Panc1 (cell line): Measurements from ENCODE around the gene ENOX1. TPM values are rescaled to one million over a fixed set of nuclear protein-coding genes. Genes with fewer than 3 reads are reported as not detected.

Source experiments
- ATAC-seq: fragments of 200-7000 bp; cut with Tn5 transposase; 2 replicates; pipeline ENCODE4 v1.9.1; 2020; ENCODE audit warnings: mild to moderate bottlenecking, moderate library complexity
- BruUV-seq: library from RNA; stranded (reverse); fragments of 400-500 nt; replicated peaks from 2 replicates; lab custom pipeline; 2021; lab: Mats Ljungman, UMichigan
- CTCF ChIA-PET: fragments of 300-600 bp; sonication (Branson Sonifier 250); formaldehyde crosslinking; loops from one replicate; lab custom pipeline; 2022; ENCODE audit warnings: antibody characterized with exemption; lab: Charles Lee
- POLR2A ChIA-PET: fragments of 300-600 bp; sonication (Branson Sonifier 250); formaldehyde crosslinking; loops from one replicate; lab custom pipeline; 2022; ENCODE audit warnings: antibody characterized with exemption; lab: Charles Lee
- DNase-seq: peaks from one replicate; pipeline ENCODE4 v3.0.0-alpha.2; 2010; ENCODE audit warnings: low read depth, low spot score
- H3K27ac ChIP-seq: 2 replicates; pipeline ENCODE4 v1.5.1; 2011; ENCODE audit warnings: mild to moderate bottlenecking, low read length, inconsistent platforms
- H3K27me3 ChIP-seq: fragments of 200-500 bp; sonication (Bioruptor generic); 2 replicates; pipeline ENCODE4 v1.6.0; 2014; ENCODE audit warnings: low read length, inconsistent platforms; ENCODE audit not compliant: control insufficient read depth, insufficient read depth
- H3K36me3 ChIP-seq: fragments of 200-500 bp; sonication (Bioruptor generic); 2 replicates; pipeline ENCODE4 v1.5.1; 2014; ENCODE audit warnings: inconsistent platforms, mild to moderate bottlenecking, low read length, moderate library complexity; ENCODE audit not compliant: control insufficient read depth, insufficient read depth
- H3K4me1 ChIP-seq: 2 replicates; pipeline ENCODE4 v1.5.1; 2011; ENCODE audit warnings: inconsistent platforms, mild to moderate bottlenecking, low read length, moderate library complexity; ENCODE audit not compliant: control insufficient read depth, insufficient read depth
- H3K4me3 ChIP-seq, 2 experiments: 2 replicates each; pipeline ENCODE4 v1.5.1; 2011 to 2012; ENCODE audit warnings: low read depth in 2 of 2, low read length in 2 of 2, mild to moderate bottlenecking in 2 of 2, inconsistent platforms in 1 of 2, moderate library complexity in 1 of 2
- H3K9me3 ChIP-seq: fragments of 200-500 bp; sonication (Bioruptor generic); 2 replicates; pipeline ENCODE4 v1.5.1; 2014; ENCODE audit warnings: low read depth, mild to moderate bottlenecking, inconsistent platforms, low read length, moderate library complexity; ENCODE audit not compliant: control insufficient read depth, insufficient read depth
- POLR2AphosphoS5 ChIP-seq: IDR thresholded peaks from 2 replicates; pipeline ENCODE4 v1.6.1; 2012; ENCODE audit warnings: mild to moderate bottlenecking, low read depth, low read length, moderate library complexity
- SIN3A ChIP-seq: IDR thresholded peaks from 2 replicates; pipeline ENCODE4 v1.6.1; 2012; ENCODE audit warnings: low read depth, mild to moderate bottlenecking, low read length, moderate library complexity, borderline replicate concordance; ENCODE audit not compliant: insufficient read depth
- TCF7L2 ChIP-seq: IDR thresholded peaks from 2 replicates; pipeline ENCODE4 v1.6.1; 2011; ENCODE audit warnings: mild to moderate bottlenecking, low read depth, low read length, inconsistent platforms
- in situ Hi-C: cut with HindIII; loops from 2 replicates; pipeline ENCODE4 v1.10.0; 2016; ENCODE audit warnings: low sequenced_read_pairs, low pct_unique_long_range_greater_than_20kb
- intact Hi-C: fragments of 100-400 bp; cut with micrococcal nuclease; formaldehyde crosslinking; loops from one replicate; pipeline ENCODE4 v1.10.0; 2022; ENCODE audit not compliant: unreplicated experiment
- total RNA-seq: library from RNA; stranded (reverse); gene quantifications from one replicate; pipeline ENCODE4 v1.2.1, GENCODE V29; 2021; ENCODE audit not compliant: unreplicated experiment
- TF ChIP-seq, protein P1 (sequence below), 2 experiments: IDR thresholded peaks; 2 replicates each; pipeline ENCODE4 v1.6.1; 2011 to 2012; ENCODE audit warnings: low read depth in 2 of 2, control low read depth in 1 of 2, low read length in 1 of 2, mild to moderate bottlenecking in 1 of 2, moderate library complexity in 1 of 2; ENCODE audit not compliant: insufficient read depth in 1 of 2
- TF ChIP-seq, protein P2 (sequence below): fragments of 450-650 bp; IDR thresholded peaks from 2 replicates; pipeline ENCODE4 v1.5.1; 2017; ENCODE audit warnings: mild to moderate bottlenecking

ENOX1 gene
- total RNA-seq, 1 experiment from 2014 or later = 0.23 TPM

DNA sequence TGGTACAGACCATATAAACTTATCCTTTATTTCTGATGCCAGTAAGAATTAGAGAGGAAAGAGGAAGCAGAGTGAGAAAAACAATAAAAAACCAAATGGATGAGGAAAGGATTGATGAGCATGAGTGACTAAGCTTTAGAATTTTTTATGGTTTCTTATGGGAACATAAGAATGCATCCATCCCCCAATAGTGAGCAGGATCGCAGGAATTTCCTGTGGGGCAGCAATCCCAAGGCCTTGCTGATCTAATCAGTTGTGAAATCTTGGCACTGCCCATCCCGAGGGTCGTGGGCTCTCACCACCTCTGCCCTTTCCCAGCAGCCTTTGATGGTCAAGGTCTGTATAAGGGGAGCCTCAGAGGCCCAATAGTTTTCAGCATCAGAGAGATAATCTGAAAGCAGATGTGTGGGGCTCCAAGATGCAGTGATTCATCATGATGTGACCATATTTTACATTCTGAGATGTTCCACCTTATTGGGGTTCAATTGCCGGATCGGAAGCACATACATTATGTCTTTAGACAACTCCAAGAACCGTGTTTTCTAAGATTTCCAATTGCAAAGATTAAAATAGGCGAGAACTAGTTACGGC, 541.3 kb downstream of the ENOX1 start:
- H3K27ac ChIP-seq = no peak overlapping the region
- DNase-seq (no peak), ATAC-seq (no peak)
- TF ChIP-seq, protein P1, sequence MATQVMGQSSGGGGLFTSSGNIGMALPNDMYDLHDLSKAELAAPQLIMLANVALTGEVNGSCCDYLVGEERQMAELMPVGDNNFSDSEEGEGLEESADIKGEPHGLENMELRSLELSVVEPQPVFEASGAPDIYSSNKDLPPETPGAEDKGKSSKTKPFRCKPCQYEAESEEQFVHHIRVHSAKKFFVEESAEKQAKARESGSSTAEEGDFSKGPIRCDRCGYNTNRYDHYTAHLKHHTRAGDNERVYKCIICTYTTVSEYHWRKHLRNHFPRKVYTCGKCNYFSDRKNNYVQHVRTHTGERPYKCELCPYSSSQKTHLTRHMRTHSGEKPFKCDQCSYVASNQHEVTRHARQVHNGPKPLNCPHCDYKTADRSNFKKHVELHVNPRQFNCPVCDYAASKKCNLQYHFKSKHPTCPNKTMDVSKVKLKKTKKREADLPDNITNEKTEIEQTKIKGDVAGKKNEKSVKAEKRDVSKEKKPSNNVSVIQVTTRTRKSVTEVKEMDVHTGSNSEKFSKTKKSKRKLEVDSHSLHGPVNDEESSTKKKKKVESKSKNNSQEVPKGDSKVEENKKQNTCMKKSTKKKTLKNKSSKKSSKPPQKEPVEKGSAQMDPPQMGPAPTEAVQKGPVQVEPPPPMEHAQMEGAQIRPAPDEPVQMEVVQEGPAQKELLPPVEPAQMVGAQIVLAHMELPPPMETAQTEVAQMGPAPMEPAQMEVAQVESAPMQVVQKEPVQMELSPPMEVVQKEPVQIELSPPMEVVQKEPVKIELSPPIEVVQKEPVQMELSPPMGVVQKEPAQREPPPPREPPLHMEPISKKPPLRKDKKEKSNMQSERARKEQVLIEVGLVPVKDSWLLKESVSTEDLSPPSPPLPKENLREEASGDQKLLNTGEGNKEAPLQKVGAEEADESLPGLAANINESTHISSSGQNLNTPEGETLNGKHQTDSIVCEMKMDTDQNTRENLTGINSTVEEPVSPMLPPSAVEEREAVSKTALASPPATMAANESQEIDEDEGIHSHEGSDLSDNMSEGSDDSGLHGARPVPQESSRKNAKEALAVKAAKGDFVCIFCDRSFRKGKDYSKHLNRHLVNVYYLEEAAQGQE (IDR thresholded peaks at IDR 0.05; ENCODE audit: insufficient read depth in 1 of 2, low read depth in 2 of 2, low read length in 1 of 2) = no peak
- no peak for TF ChIP-seq TCF7L2
- TF ChIP-seq, protein P2, sequence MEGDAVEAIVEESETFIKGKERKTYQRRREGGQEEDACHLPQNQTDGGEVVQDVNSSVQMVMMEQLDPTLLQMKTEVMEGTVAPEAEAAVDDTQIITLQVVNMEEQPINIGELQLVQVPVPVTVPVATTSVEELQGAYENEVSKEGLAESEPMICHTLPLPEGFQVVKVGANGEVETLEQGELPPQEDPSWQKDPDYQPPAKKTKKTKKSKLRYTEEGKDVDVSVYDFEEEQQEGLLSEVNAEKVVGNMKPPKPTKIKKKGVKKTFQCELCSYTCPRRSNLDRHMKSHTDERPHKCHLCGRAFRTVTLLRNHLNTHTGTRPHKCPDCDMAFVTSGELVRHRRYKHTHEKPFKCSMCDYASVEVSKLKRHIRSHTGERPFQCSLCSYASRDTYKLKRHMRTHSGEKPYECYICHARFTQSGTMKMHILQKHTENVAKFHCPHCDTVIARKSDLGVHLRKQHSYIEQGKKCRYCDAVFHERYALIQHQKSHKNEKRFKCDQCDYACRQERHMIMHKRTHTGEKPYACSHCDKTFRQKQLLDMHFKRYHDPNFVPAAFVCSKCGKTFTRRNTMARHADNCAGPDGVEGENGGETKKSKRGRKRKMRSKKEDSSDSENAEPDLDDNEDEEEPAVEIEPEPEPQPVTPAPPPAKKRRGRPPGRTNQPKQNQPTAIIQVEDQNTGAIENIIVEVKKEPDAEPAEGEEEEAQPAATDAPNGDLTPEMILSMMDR = no peak
- no peak for TF ChIP-seq SIN3A
- no peak for TF ChIP-seq POLR2AphosphoS5
- H3K4me3 ChIP-seq = no peak overlapping the region
- POLR2A ChIA-PET = no interaction called here
- intact Hi-C loops = no loop called here
- CTCF ChIA-PET = no interaction called here
- H3K9me3 ChIP-seq = no peaks in the 10 kb centered on the region
- in situ Hi-C loops = no loop called here
- H3K27me3 ChIP-seq = no peaks in the 10 kb centered on the region
- BruUV-seq = no TSS peak
- H3K4me1 ChIP-seq = no peaks in the 10 kb centered on the region
- H3K36me3 ChIP-seq = no peaks in the 10 kb centered on the region

DNA sequence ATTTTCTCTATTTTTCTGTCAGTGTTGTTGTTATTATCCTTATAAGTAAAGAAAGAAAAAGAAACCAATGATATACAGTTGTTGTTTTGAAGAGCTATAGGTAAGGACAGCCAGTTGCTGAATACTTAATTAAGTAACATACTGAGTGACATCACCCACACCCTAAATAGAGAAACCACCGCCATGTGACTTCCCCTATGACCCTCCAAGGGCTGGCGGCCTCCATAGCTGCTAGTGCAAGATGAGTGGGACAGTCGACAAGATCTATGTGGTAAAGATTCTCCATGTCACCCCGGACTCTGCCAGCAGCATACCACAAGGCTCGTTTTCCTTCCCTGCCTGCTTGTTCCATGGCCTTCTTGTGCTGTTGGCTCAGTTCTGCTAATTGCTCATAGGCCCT, 542.3 kb downstream of the ENOX1 start:
- in situ Hi-C loops (no loop called here), intact Hi-C loops (no loop called here)
- ATAC-seq (no peak), DNase-seq (no peak)
- Histone ChIP-seq H3K27ac (no peak overlapping the region), H3K27me3 (no peaks in the 10 kb centered on the region), H3K9me3 (no peaks in the 10 kb centered on the region), H3K4me1 (no peaks in the 10 kb centered on the region), H3K36me3 (no peaks in the 10 kb centered on the region), H3K4me3 (no peak overlapping the region)
- CTCF ChIA-PET = no interaction called here
- BruUV-seq = no TSS peak
- POLR2A ChIA-PET = interaction anchor here (0.6 kb wide), 1 partner anchor 144 kb away, joined by 16 read pairs; no protein-coding TSS in a partner anchor
- TF ChIP-seq, protein P1 (IDR thresholded peaks at IDR 0.05; ENCODE audit: insufficient read depth in 1 of 2, low read depth in 2 of 2, low read length in 1 of 2) = no peak
- TF ChIP-seq POLR2AphosphoS5 = no peak
- TF ChIP-seq, protein P2 = no peak
- no peak for TF ChIP-seq SIN3A
- no peak for TF ChIP-seq TCF7L2
